Parathyroid adenoma (tissue), 2 donors: ENCODE results near the gene FAM131C.

ENCODE experiments used
- H2AFZ ChIP-seq: fragments of 300-600 bp; sonication (generic); one replicate; pipeline ENCODE4 v1.7.0; 2017; ENCODE audit warnings: antibody characterized with exemption, mild to moderate bottlenecking
- H3K27ac ChIP-seq: fragments of 300-600 bp; sonication (generic); one replicate; pipeline ENCODE4 v1.7.0; 2017
- H3K27me3 ChIP-seq: fragments of 300-600 bp; sonication (generic); one replicate; pipeline ENCODE4 v1.7.0; 2017; ENCODE audit warnings: low read length; ENCODE audit not compliant: control insufficient read depth, insufficient read depth
- H3K36me3 ChIP-seq: fragments of 300-600 bp; sonication (generic); one replicate; pipeline ENCODE4 v1.7.0; 2017; ENCODE audit warnings: low read length; ENCODE audit not compliant: control insufficient read depth, insufficient read depth
- H3K4me1 ChIP-seq: fragments of 300-600 bp; sonication (generic); one replicate; pipeline ENCODE4 v1.7.0; 2017; ENCODE audit warnings: control low read depth
- H3K4me2 ChIP-seq: fragments of 300-600 bp; sonication (generic); one replicate; pipeline ENCODE4 v1.7.0; 2017; ENCODE audit warnings: low read length
- H3K4me3 ChIP-seq: fragments of 300-600 bp; sonication (generic); one replicate; pipeline ENCODE4 v1.7.0; 2017; ENCODE audit warnings: low read depth, low read length
- H3K79me2 ChIP-seq: fragments of 300-600 bp; sonication (generic); one replicate; pipeline ENCODE4 v1.7.0; 2017; ENCODE audit warnings: control low read depth
- H3K9ac ChIP-seq: fragments of 300-600 bp; sonication (generic); one replicate; pipeline ENCODE4 v1.7.0; 2017; ENCODE audit warnings: mild to moderate bottlenecking
- H3K9me3 ChIP-seq: fragments of 300-600 bp; sonication (generic); one replicate; pipeline ENCODE4 v1.7.0; 2017; ENCODE audit warnings: low read length; ENCODE audit not compliant: control insufficient read depth
- CTCF ChIP-seq: fragments of 300-600 bp; sonication (generic); IDR thresholded peaks from one replicate; pipeline ENCODE4 v1.7.0; 2017; ENCODE audit warnings: antibody characterized with exemption, mild to moderate bottlenecking
- donor health status: primary hyperparathyroidism.

Gene FAM131C

GRCh38 chr1:16080422-16081150 is 7.1 kb upstream of the FAM131C start:
- no peak for TF ChIP-seq CTCF
- H3K9ac ChIP-seq, result no peak overlapping the region
- H2AFZ ChIP-seq, result no peak overlapping the region
- no peak overlapping the region for H3K4me2 ChIP-seq
- no peak overlapping the region for H3K27ac ChIP-seq
- no peaks in the 10 kb centered on the region for H3K4me1 ChIP-seq
- H3K79me2 ChIP-seq, result no peaks in the 10 kb centered on the region
- H3K27me3 ChIP-seq, result no peaks in the 10 kb centered on the region
- no peaks in the 10 kb centered on the region for H3K36me3 ChIP-seq
- no peak overlapping the region for H3K4me3 ChIP-seq
- no peaks in the 10 kb centered on the region for H3K9me3 ChIP-seq

DNA sequence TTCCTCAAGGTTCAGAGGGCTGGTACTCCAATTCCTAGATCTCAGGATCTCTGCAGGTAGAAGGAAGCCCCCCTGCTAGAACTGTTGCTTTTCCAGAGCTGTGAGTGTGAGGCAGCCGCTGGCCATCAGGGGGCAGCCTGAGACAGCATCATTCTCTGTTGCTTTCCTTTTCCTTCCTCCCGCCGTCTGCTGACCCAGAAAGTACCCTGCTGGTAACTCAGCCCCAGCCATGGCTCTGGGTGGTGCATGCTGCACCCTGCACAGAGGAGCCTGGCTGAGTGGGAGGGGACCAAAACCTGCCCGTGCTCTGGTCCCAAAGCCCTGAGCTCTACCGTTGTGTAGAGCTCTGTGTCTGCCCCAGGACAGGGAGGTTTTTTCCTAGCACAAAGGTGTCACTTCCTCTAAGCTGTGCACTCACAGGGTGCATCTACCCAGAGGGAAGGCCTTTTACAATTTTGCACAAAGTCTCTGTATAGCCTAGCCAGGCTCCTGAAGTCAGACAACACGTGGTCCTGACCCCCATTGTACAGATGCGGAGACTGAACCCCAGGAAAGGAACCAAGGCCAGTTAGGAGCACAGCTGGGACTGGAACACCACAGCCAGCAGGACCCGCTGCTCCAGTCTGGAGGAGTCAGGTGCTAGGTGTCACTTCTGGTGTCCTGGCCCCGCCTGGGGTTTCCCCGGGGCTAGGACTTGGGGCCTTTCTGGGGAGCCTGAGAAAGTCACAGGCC is 5.6 kb upstream of the FAM131C start:
- Histone ChIP-seq H3K79me2 (no peaks in the 10 kb centered on the region), H3K27me3 (no peaks in the 10 kb centered on the region), H3K36me3 (no peaks in the 10 kb centered on the region), H3K27ac (no peak overlapping the region), H3K4me1 (no peaks in the 10 kb centered on the region), H2AFZ (peak overlapping the region; percentile 56), H3K9me3 (no peaks in the 10 kb centered on the region), H3K9ac (no peak overlapping the region), H3K4me3 (no peak overlapping the region), H3K4me2 (peak overlapping the region; percentile 48)
- peak; percentile 66 for TF ChIP-seq CTCF

DNA sequence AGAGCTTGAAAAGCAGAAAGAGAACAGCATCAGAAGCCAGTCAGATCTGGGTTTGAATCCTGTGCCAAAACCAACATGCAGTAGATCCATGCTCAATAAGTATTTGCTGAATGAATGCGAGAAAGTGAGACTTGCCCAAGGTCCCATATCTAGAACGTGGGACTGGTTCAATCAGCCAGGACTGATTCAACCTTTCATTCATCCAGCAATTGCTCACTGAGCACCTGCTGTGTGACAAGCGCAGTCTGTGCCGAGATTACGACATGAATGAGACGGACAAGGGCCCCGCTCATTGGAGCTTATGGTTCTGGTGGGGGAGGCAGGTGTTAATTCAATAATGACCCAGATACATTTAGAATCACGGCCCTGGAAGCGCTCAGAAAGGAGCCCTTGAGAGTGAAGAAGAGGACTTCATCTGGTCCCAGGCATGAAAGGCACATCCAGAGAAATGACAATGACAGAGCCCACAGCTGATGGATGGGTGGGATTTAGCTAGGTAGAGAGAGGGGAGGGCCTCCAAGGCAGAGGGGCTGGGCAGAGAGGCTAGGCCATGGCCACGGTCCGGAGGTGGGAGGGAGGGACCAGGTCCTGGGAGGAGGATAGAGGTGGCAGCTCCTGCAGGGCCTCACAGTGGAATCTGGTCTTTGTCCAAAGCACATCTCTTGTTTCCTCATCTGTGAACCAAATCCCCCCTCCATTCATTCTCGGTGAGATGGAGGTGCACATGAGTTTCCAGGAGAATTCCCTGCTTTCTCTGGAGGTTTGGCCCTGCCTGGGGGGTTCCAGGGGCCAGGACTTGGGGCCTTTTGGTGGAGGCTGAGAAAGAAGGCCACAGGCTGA is 4.2 kb upstream of the FAM131C start:
- H3K79me2 ChIP-seq, result no peaks in the 10 kb centered on the region
- TF ChIP-seq CTCF, result no peak
- no peak overlapping the region for H2AFZ ChIP-seq
- no peak overlapping the region for H3K4me3 ChIP-seq
- no peaks in the 10 kb centered on the region for H3K27me3 ChIP-seq
- peak overlapping the region; percentile 26 for H3K4me2 ChIP-seq
- no peaks in the 10 kb centered on the region for H3K9me3 ChIP-seq
- no peak overlapping the region for H3K27ac ChIP-seq
- no peaks in the 10 kb centered on the region for H3K4me1 ChIP-seq
- H3K36me3 ChIP-seq, result no peaks in the 10 kb centered on the region
- H3K9ac ChIP-seq, result no peak overlapping the region

DNA sequence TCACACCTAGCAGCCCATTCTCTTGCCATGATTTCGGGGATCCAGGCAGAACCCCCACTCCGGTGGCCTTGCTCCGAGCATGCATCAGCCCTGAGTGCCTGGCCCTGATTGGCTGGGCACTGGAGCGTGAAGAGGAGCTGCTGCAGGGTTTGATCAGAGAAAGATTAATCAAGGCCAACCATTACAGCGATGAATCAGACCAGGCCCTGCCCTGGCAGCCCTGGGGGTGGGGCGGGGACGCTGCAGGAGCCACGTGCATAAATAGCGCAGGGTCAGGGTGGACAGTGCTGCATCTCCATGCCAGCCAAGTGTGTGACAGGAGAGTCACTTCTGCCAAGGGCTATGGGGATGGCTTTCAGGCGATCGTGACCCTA is 3.4 kb upstream of the FAM131C start:
- TF ChIP-seq CTCF, result no peak
- no peaks in the 10 kb centered on the region for H3K9me3 ChIP-seq
- H3K4me2 ChIP-seq, result peak overlapping the region; percentile 39
- no peak overlapping the region for H3K9ac ChIP-seq
- no peaks in the 10 kb centered on the region for H3K79me2 ChIP-seq
- no peak overlapping the region for H3K4me3 ChIP-seq
- H3K4me1 ChIP-seq, result no peaks in the 10 kb centered on the region
- H3K27ac ChIP-seq, result peak overlapping the region; percentile 51
- no peaks in the 10 kb centered on the region for H3K27me3 ChIP-seq
- H3K36me3 ChIP-seq, result no peaks in the 10 kb centered on the region
- peak overlapping the region; percentile 58 for H2AFZ ChIP-seq
